A549 (cell line): ENCODE data around the gene DPP10. TPM values are rescaled to one million over a fixed set of nuclear protein-coding genes. Genes with fewer than 3 reads are reported as not detected.

ENCODE experiments used
- ATAC-seq, 2 experiments: fragments of 200-7000 bp in 1 of 2; fragments of >200 bp in 1 of 2; cut with Nextera tagmentation in 1 of 2; cut with Tn5 transposase in 1 of 2; 3 replicates each; pipeline versions ENCODE4 v1.8.0 to v1.9.1; 2018 to 2020; ENCODE audit warnings: mild to moderate bottlenecking in 1 of 2, moderate library complexity in 1 of 2
- CTCF ChIA-PET: fragments of 300-600 bp; sonication (Branson Sonifier 250); formaldehyde crosslinking; extraction: SDS; loops from one replicate; lab custom pipeline; 2021; ENCODE audit warnings: antibody characterized with exemption, inconsistent platforms; lab: Yijun Ruan, JAX
- POLR2A ChIA-PET: fragments of 350-600 bp; formaldehyde crosslinking; extraction: SDS; loops from one replicate; lab custom pipeline; 2021; ENCODE audit warnings: antibody characterized with exemption, inconsistent platforms; lab: Yijun Ruan, JAX
- DNase-seq, 2 experiments: peaks; one replicate each; pipeline versions ENCODE4 v3.0.0 to v3.0.0-alpha.2; 2011 to 2016; ENCODE audit warnings: low read depth in 1 of 2, low spot score in 1 of 2
- FAIRE-seq: peaks from 2 replicates; lab custom pipeline; 2011; peaks lifted over from hg19 to GRCh38; lab: Jason Lieb, UNC
- H3K27ac ChIP-seq, 2 experiments: fragments of >200 bp; sonication (Bioruptor Twin); formaldehyde crosslinking; 3 replicates each; pipeline ENCODE4 v1.5.1; 2016 to 2017
- H3K4me1 ChIP-seq: fragments of >200 bp; sonication (Bioruptor Twin); formaldehyde crosslinking; 3 replicates; pipeline ENCODE4 v1.6.1; 2016
- H3K4me2 ChIP-seq: fragments of >200 bp; sonication (Bioruptor Twin); formaldehyde crosslinking; 3 replicates; pipeline ENCODE4 v1.6.1; 2016
- H3K4me3 ChIP-seq: fragments of >200 bp; sonication (Bioruptor Twin); formaldehyde crosslinking; 3 replicates; pipeline ENCODE4 v1.5.1; 2016
- H3K9me3 ChIP-seq: fragments of >200 bp; sonication (Bioruptor Twin); formaldehyde crosslinking; 3 replicates; pipeline ENCODE4 v1.6.1; 2016
- ATOH8 ChIP-seq: fragments of 250-450 bp; sonication (Bioruptor Pico); IDR thresholded peaks from 2 replicates; pipeline ENCODE4 v1.5.0; 2020; ENCODE audit warnings: low read depth, mild to moderate bottlenecking, moderate library complexity
- BHLHE40 ChIP-seq: IDR thresholded peaks from 2 replicates; pipeline ENCODE4 v1.6.1; 2012; ENCODE audit warnings: low read depth, low read length, inconsistent platforms
- CBX8 ChIP-seq: fragments of 200-600 bp; sonication (generic); IDR thresholded peaks from 2 replicates; pipeline ENCODE4 v1.6.1; 2016
- CEBPB ChIP-seq, 2 experiments: fragments of >200 bp in 1 of 2; sonication (Bioruptor Twin) in 1 of 2; formaldehyde crosslinking in 1 of 2; IDR thresholded peaks; 2 replicates each; pipeline ENCODE4 v1.6.1; 2012 to 2016
- CHD4 ChIP-seq: fragments of 200-600 bp; sonication (generic); IDR thresholded peaks from 2 replicates; pipeline ENCODE4 v1.6.1; 2016; ENCODE audit warnings: antibody characterized with exemption, mild to moderate bottlenecking, borderline replicate concordance
- ELK1 ChIP-seq: fragments of 150-350 bp; IDR thresholded peaks from 2 replicates; pipeline ENCODE4 v1.6.1; 2014; ENCODE audit warnings: low read depth, mild to moderate bottlenecking, low read length
- ESRRA ChIP-seq: fragments of 150-350 bp; IDR thresholded peaks from 2 replicates; pipeline ENCODE4 v1.6.1; 2014; ENCODE audit warnings: mild to moderate bottlenecking, low read length, borderline replicate concordance
- FOSL2 ChIP-seq, 2 experiments: fragments of 450-650 bp in 1 of 2; fragments of >200 bp in 1 of 2; sonication (Bioruptor Twin) in 1 of 2; formaldehyde crosslinking; IDR thresholded peaks; 2 replicates each; pipeline versions ENCODE4 v1.5.0 to v1.6.1; 2016 to 2020; ENCODE audit warnings: mild to moderate bottlenecking in 1 of 2, moderate library complexity in 1 of 2
- HDAC2 ChIP-seq: fragments of 200-600 bp; sonication (generic); IDR thresholded peaks from 2 replicates; pipeline ENCODE4 v1.6.1; 2016
- HOXA7 ChIP-seq: fragments of 250-450 bp; sonication (Bioruptor Pico); IDR thresholded peaks from 2 replicates; pipeline ENCODE4 v1.5.0; 2020; ENCODE audit warnings: mild to moderate bottlenecking, moderate library complexity
- HOXB13 ChIP-seq: fragments of 250-450 bp; sonication (Bioruptor Pico); IDR thresholded peaks from 2 replicates; pipeline ENCODE4 v1.5.0; 2020; ENCODE audit warnings: low read depth, mild to moderate bottlenecking, moderate library complexity
- HOXB5 ChIP-seq: fragments of 250-450 bp; sonication (Bioruptor Pico); IDR thresholded peaks from 2 replicates; pipeline ENCODE4 v1.5.0; 2020; ENCODE audit warnings: mild to moderate bottlenecking, moderate library complexity
- KDM1A ChIP-seq: fragments of 200-600 bp; sonication (generic); IDR thresholded peaks from 2 replicates; pipeline ENCODE4 v1.6.1; 2016; ENCODE audit warnings: low read depth, mild to moderate bottlenecking
- KDM5A ChIP-seq: fragments of 200-600 bp; sonication (generic); IDR thresholded peaks from 2 replicates; pipeline ENCODE4 v1.6.1; 2016; ENCODE audit warnings: antibody characterized with exemption, mild to moderate bottlenecking
- MYC ChIP-seq: IDR thresholded peaks from 2 replicates; pipeline ENCODE4 v1.6.1; 2012; ENCODE audit warnings: mild to moderate bottlenecking, inconsistent platforms, low read length, improper control_type of control experiment, borderline replicate concordance
- NFE2L2 ChIP-seq: fragments of 150-350 bp; conservative IDR thresholded peaks from 2 replicates; pipeline ENCODE4 v1.6.1; 2014; ENCODE audit warnings: low read length
- NR3C1 ChIP-seq: fragments of >200 bp; sonication (Bioruptor Twin); formaldehyde crosslinking; IDR thresholded peaks from 3 replicates; pipeline ENCODE4 v1.6.1; 2017
- POLR2AphosphoS2 ChIP-seq: conservative IDR thresholded peaks from 2 replicates; pipeline ENCODE4 v1.6.1; 2012; ENCODE audit warnings: low read length, improper control_type of control experiment, inconsistent platforms
- RARB ChIP-seq: fragments of 250-450 bp; sonication (Bioruptor Pico); IDR thresholded peaks from 2 replicates; pipeline ENCODE4 v1.8.0; 2021; ENCODE audit warnings: mild to moderate bottlenecking, moderate library complexity
- RCOR1 ChIP-seq: fragments of 150-350 bp; IDR thresholded peaks from 2 replicates; pipeline ENCODE4 v1.6.1; 2014; ENCODE audit warnings: antibody characterized with exemption, low read length, low read depth
- RFX5 ChIP-seq: fragments of 450-650 bp; IDR thresholded peaks from 2 replicates; pipeline ENCODE4 v1.7.1; 2014; ENCODE audit warnings: antibody characterized with exemption, mild to moderate bottlenecking, moderate library complexity
- TFCP2L1 ChIP-seq: fragments of 250-450 bp; sonication (Bioruptor Pico); IDR thresholded peaks from 2 replicates; pipeline ENCODE4 v1.5.0; 2021; ENCODE audit warnings: mild to moderate bottlenecking
- TP53 ChIP-seq: fragments of 250-450 bp; sonication (Bioruptor Pico); IDR thresholded peaks from 2 replicates; pipeline ENCODE4 v1.5.0; 2021; ENCODE audit warnings: mild to moderate bottlenecking, moderate library complexity
- ZFP36 ChIP-seq: fragments of 450-650 bp; IDR thresholded peaks from 2 replicates; pipeline ENCODE4 v1.6.1; 2014; ENCODE audit warnings: borderline replicate concordance; ENCODE audit not compliant: partially characterized antibody
- ZNF302 ChIP-seq: fragments of 250-450 bp; sonication (Bioruptor Pico); IDR thresholded peaks from 2 replicates; pipeline ENCODE4 v1.9.0; 2021; ENCODE audit warnings: inconsistent platforms, mild to moderate bottlenecking, moderate library complexity
- WGBS: methylation state at CpG from one replicate; pipeline ENCODE4 v1.1.6; 2017; ENCODE audit errors: missing lambda C conversion rate; 5-methylcytosine and 5-hydroxymethylcytosine counted together
- polyA plus RNA-seq, 4 experiments: library from polyadenylated mRNA; depleted of rRNA in 3 of 4; stranded (reverse); fragments of >200 nt; fragmentation: RNase III in 1 of 4; extraction: RNeasy Plus Mini Kit Qiagen cat#74134 plus additional on column Dnase treatment in 1 of 4; gene quantifications; 2 replicates in 3 of 4; 3 replicates in 1 of 4; pipeline ENCODE4 v1.2.3, GENCODE V29; 2011 to 2017
- TF ChIP-seq, protein P1 (sequence below): fragments of 250-450 bp; sonication (Bioruptor Pico); IDR thresholded peaks from 2 replicates; pipeline ENCODE4 v1.5.0; 2021; ENCODE audit warnings: mild to moderate bottlenecking, moderate library complexity, borderline replicate concordance
- TF ChIP-seq, protein P2 (sequence below): fragments of >200 bp; sonication (Bioruptor Twin); formaldehyde crosslinking; IDR thresholded peaks from 2 replicates; pipeline ENCODE4 v1.6.1; 2016

DPP10 gene
- polyA plus RNA-seq, 2 of the 4 experiments (the other 2 are of a cell fraction): not detected

DNA sequence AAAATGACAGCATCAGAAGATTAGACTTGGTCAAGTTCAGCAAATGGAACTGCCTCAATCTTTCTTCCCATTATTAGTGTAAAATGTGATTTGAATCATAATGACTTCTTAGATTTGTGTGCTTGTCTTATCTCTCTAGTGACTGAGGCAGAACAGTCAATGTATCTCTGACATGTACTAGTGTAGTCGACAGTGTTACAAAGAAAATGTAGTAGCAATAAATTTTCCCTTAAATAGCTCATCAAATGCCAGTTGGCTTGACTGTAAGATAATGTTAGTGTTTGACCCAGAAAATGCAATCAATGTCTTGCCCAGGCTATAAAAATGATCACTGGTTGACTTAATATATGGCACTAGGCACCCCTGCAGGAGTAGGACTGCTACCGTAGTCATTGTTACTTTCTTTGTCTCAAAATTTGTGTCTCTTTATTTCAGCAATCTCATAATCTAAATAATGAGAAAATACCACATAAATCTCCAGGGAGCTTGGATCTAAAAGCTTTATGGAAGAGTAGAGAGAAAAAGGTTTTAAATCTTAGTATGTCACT, 1336.7 kb downstream of the DPP10 start:
- Histone ChIP-seq H3K4me3 (no peak overlapping the region), H3K9me3 (no peaks in the 10 kb centered on the region), H3K27ac (no peak overlapping the region), H3K4me2 (no peak overlapping the region), H3K4me1 (no peaks in the 10 kb centered on the region)
- 0% methylated on average over 2 of the region's 2 CpGs for WGBS
- ATAC-seq (no peak), DNase-seq (no peak), FAIRE-seq (no peak)
- TF ChIP-seq HOXB13 (CRISPR knock-in tag): no peak
- TF ChIP-seq ESRRA: no peak
- no peak for TF ChIP-seq TP53 (CRISPR knock-in tag)
- POLR2A ChIA-PET: no interaction called here
- CTCF ChIA-PET: no interaction called here

DNA sequence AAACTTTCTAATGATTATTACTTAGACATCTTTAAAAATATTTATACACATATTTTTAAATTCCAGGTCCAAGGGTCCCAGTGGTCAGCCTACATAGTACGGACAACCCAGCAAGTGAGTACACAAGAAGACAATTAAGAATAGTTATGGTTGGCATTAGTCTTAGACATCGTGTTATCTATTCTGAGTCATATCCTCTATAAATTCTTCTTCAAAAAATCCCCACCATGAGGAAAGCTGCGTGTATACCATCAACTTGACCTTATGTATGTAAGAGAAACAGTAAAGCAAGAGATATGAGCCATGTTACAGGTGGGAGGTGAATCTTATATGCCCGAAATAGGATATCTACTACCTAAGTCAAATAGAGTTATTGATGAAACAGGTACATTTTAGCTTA, 1339.8 kb downstream of the DPP10 start:
- ATAC-seq (no peak), FAIRE-seq (no peak)

DNA sequence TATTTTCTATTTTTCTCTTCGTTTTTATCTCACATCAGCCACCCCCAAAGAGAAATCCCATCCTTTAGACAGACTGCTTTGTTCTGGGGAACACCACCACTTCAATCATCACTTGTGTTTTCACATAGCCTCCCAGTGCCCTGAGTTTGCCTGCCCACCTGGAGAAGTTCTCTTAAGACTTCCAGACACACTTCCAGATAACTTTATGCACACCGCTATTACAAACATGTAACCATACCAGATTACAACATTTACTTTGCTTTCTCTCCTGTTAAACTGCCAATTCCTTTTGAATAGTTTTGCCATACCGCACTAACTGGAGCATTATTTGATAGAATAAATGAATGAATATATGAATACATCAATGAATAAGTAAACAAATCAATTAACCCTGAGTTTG, 1353.6 kb downstream of the DPP10 start:
- Histone ChIP-seq H3K27ac (no peak overlapping the region), H3K4me3 (no peak overlapping the region), H3K9me3 (no peaks in the 10 kb centered on the region), H3K4me2 (no peak overlapping the region), H3K4me1 (no peaks in the 10 kb centered on the region)
- ATAC-seq: no peak
- POLR2A ChIA-PET: no interaction called here
- no peak for DNase-seq
- TF ChIP-seq CHD4 (no peak), KDM5A (no peak), ATOH8 (CRISPR knock-in tag) (no peak), BHLHE40 (no peak), HOXA7 (no peak), FOSL2 (IDR thresholded peaks at IDR 0.05) (no peak), FOSL2 (CRISPR knock-in tag; IDR thresholded peaks at IDR 0.05) (no peak), ELK1 (no peak)
- FAIRE-seq: no peak
- CTCF ChIA-PET: no interaction called here
- WGBS: 23% methylated on average over 3 of the region's 3 CpGs

More for the DNA sequence above, 1339.8 kb downstream of the DPP10 start:
- no peak for DNase-seq
- Histone ChIP-seq H3K4me3 (no peak overlapping the region), H3K4me2 (no peak overlapping the region), H3K4me1 (no peaks in the 10 kb centered on the region), H3K9me3 (peaks cover 4% of the 10 kb centered on the region; the same call in 1 of the 3 replicates), H3K27ac (no peak overlapping the region)
- 3% methylated on average over 4 of the region's 4 CpGs for WGBS
- CTCF ChIA-PET: no interaction called here
- POLR2A ChIA-PET: no interaction called here
- TF ChIP-seq BHLHE40 (no peak), CBX8 (no peak), ZFP36 (no peak), CHD4 (no peak), TFCP2L1 (CRISPR knock-in tag) (no peak), NFE2L2 (no peak), NR3C1 (no peak), RARB (CRISPR knock-in tag) (no peak)

GRCh38 chr2:115807276-115807675, 1364.8 kb downstream of the DPP10 start:
- FAIRE-seq (no peak), DNase-seq (no peak), ATAC-seq (no peak)
- H3K9me3 ChIP-seq: no peaks in the 10 kb centered on the region
- 69% methylated on average over 3 of the region's 3 CpGs for WGBS
- CTCF ChIA-PET: no interaction called here
- POLR2A ChIA-PET: no interaction called here
- no peak overlapping the region for H3K27ac ChIP-seq
- H3K4me3 ChIP-seq: no peak overlapping the region
- no peaks in the 10 kb centered on the region for H3K4me1 ChIP-seq
- no peak overlapping the region for H3K4me2 ChIP-seq
- no peak for TF ChIP-seq NFE2L2
- no peak for TF ChIP-seq MYC
- TF ChIP-seq, protein P1, sequence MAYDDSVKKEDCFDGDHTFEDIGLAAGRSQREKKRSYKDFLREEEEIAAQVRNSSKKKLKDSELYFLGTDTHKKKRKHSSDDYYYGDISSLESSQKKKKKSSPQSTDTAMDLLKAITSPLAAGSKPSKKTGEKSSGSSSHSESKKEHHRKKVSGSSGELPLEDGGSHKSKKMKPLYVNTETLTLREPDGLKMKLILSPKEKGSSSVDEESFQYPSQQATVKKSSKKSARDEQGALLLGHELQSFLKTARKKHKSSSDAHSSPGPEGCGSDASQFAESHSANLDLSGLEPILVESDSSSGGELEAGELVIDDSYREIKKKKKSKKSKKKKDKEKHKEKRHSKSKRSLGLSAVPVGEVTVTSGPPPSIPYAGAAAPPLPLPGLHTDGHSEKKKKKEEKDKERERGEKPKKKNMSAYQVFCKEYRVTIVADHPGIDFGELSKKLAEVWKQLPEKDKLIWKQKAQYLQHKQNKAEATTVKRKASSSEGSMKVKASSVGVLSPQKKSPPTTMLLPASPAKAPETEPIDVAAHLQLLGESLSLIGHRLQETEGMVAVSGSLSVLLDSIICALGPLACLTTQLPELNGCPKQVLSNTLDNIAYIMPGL (CRISPR knock-in tag): no peak
- no peak for TF ChIP-seq TFCP2L1 (CRISPR knock-in tag)
- no peak for TF ChIP-seq HOXB5 (CRISPR knock-in tag)
- TF ChIP-seq TP53 (CRISPR knock-in tag): no peak
- no peak for TF ChIP-seq ESRRA
- TF ChIP-seq, protein P2, sequence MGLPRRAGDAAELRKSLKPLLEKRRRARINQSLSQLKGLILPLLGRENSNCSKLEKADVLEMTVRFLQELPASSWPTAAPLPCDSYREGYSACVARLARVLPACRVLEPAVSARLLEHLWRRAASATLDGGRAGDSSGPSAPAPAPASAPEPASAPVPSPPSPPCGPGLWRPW: no peak
- TF ChIP-seq HDAC2: no peak
- TF ChIP-seq ELK1: no peak
- TF ChIP-seq ZNF302: no peak
- TF ChIP-seq RFX5: no peak
- no peak for TF ChIP-seq RCOR1
- TF ChIP-seq CEBPB (IDR thresholded peaks at IDR 0.05): no peak
- no peak for TF ChIP-seq KDM1A
- TF ChIP-seq POLR2AphosphoS2: no peak
